Type B pancreatic cell (in vitro differentiated cells): ENCODE results near the gene ASMT. TPM values are rescaled to one million over a fixed set of nuclear protein-coding genes. Genes with fewer than 3 reads are reported as not detected.

Experiments
- DNase-seq: peaks from one replicate; pipeline ENCODE4 v3.0.0; 2021; ENCODE audit warnings: mixed read lengths; ENCODE audit not compliant: unreplicated experiment; ENCODE audit errors: extremely low spot score
- H3K27ac Mint-ChIP-seq: 2 replicates; pipeline ENCODE4 v1.8.0; 2021; ENCODE audit warnings: mild to moderate bottlenecking, mixed read lengths
- H3K27me3 Mint-ChIP-seq: 2 replicates; pipeline ENCODE4 v1.8.0; 2021; ENCODE audit warnings: mixed read lengths
- H3K36me3 Mint-ChIP-seq: 2 replicates; pipeline ENCODE4 v1.8.0; 2021; ENCODE audit warnings: mixed read lengths
- H3K4me1 Mint-ChIP-seq: one replicate; pipeline ENCODE4 v1.8.0; 2021; ENCODE audit warnings: mixed read lengths; ENCODE audit not compliant: unreplicated experiment
- H3K4me3 Mint-ChIP-seq: 2 replicates; pipeline ENCODE4 v1.8.0; 2021; ENCODE audit warnings: mild to moderate bottlenecking, mixed read lengths
- H3K9me3 Mint-ChIP-seq: 2 replicates; pipeline ENCODE4 v1.8.0; 2021; ENCODE audit warnings: mixed read lengths
- total RNA-seq: library from RNA; stranded (reverse); gene quantifications from 2 replicates; pipeline ENCODE4 v1.2.1, GENCODE V29; 2021; ENCODE audit warnings: low replicate concordance
- TF ChIP-seq, protein P1 (sequence below): fragments of 200-600 bp; sonication (generic); conservative IDR thresholded peaks from 2 replicates; pipeline ENCODE4 v1.5.0; 2021; ENCODE audit warnings: antibody characterized with exemption, mild to moderate bottlenecking

Gene ASMT
- total RNA-seq, 1 donor from 2014 or later, result not detected

DNA sequence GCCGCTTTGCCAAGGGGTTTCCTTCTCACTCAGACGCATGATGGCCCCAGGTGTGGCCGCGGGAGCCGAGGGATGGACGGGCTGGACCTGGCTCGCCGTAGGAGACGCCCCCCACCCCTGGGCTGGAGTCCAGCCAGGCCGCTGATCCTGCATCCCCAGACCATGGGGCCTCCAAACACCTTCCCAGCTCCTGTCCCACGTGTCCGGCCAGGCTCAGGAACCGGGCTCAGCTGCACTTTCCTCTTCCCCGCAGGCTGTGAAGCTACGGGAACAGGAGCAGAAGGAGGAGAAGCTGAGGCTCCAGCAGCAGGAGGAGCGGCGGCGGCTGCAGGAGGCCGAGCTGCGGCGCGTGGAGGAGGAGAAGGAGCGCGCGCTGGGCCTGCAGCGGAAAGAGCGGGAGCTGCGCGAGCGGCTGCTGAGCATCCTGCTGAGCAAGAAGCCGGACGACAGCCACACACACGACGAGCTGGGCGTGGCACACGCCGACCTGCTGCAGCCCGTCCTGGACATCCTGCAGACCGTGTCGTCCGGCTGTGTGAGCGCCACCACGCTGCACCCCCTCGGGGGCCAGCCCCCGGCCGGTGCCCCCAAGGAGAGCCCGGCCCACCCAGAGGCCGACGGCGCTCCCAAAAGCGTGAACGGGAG, 14.3 kb upstream of the ASMT start:
- Mint-ChIP-seq H3K27ac (no peak overlapping the region), H3K4me1 (no peaks in the 10 kb centered on the region), H3K4me3 (no peak overlapping the region), H3K27me3 (no peaks in the 10 kb centered on the region), H3K9me3 (no peaks in the 10 kb centered on the region), H3K36me3 (peaks cover 26% of the 10 kb centered on the region)
- peak; percentile 68 for DNase-seq
- TF ChIP-seq, protein P1, sequence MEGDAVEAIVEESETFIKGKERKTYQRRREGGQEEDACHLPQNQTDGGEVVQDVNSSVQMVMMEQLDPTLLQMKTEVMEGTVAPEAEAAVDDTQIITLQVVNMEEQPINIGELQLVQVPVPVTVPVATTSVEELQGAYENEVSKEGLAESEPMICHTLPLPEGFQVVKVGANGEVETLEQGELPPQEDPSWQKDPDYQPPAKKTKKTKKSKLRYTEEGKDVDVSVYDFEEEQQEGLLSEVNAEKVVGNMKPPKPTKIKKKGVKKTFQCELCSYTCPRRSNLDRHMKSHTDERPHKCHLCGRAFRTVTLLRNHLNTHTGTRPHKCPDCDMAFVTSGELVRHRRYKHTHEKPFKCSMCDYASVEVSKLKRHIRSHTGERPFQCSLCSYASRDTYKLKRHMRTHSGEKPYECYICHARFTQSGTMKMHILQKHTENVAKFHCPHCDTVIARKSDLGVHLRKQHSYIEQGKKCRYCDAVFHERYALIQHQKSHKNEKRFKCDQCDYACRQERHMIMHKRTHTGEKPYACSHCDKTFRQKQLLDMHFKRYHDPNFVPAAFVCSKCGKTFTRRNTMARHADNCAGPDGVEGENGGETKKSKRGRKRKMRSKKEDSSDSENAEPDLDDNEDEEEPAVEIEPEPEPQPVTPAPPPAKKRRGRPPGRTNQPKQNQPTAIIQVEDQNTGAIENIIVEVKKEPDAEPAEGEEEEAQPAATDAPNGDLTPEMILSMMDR, result no peak

DNA sequence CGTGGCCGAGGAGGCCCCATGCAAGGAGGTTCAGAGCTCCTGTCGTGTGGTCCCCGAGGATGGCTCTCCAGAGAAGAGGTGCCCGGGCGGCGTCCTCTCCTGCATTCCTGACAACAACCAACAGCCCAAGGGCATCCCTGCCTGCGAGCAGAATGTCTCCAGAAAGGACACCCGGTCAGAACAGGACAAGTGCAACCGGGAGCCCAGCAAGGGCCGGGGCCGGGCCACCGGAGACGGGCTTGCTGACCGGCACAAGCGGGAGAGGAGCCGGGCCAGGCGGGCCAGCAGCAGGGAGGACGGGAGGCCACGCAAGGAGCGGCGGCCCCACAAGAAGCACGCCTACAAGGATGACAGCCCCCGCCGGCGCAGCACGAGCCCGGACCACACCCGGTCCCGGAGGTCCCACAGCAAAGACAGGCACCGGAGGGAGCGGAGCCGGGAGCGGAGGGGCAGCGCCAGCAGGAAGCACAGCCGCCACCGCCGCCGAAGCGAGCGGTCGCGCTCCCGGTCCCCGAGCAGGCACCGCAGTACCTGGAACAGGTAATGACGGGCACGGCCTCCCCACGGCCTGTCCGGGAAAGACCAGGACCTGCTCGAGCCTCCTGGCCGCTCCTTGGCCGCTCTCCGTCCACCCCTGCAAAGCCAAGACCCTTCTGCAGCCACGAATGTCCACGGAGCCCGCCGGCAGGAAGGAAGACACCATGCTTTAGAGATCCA, 13.7 kb upstream of the ASMT start:
- TF ChIP-seq, protein P1, result no peak
- Mint-ChIP-seq H3K27ac (no peak overlapping the region), H3K4me1 (no peaks in the 10 kb centered on the region), H3K9me3 (no peaks in the 10 kb centered on the region), H3K4me3 (no peak overlapping the region), H3K27me3 (no peaks in the 10 kb centered on the region), H3K36me3 (peaks cover 26% of the 10 kb centered on the region)
- DNase-seq, result peak; percentile 62

DNA sequence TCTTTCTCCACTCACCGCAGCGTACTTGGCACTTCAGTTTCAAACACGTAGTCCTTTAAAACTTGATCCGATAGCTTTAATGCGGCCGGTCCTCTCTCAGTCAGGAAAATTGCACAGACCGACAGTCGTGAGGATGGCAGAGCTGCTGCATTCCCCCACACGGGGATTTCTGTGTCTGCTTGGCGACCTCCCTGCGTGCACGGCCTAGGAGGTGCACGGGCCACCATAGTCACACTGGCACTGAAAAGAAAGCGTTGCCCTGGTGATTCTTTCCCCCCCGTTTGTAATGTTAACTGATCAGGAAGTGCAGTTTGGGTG, 13.1 kb upstream of the ASMT start:
- Mint-ChIP-seq H3K4me1 (no peaks in the 10 kb centered on the region), H3K9me3 (no peaks in the 10 kb centered on the region), H3K27ac (no peak overlapping the region), H3K36me3 (peaks cover 26% of the 10 kb centered on the region), H3K4me3 (no peak overlapping the region), H3K27me3 (no peaks in the 10 kb centered on the region)
- DNase-seq, result peak; percentile 45
- TF ChIP-seq, protein P1, result no peak

DNA sequence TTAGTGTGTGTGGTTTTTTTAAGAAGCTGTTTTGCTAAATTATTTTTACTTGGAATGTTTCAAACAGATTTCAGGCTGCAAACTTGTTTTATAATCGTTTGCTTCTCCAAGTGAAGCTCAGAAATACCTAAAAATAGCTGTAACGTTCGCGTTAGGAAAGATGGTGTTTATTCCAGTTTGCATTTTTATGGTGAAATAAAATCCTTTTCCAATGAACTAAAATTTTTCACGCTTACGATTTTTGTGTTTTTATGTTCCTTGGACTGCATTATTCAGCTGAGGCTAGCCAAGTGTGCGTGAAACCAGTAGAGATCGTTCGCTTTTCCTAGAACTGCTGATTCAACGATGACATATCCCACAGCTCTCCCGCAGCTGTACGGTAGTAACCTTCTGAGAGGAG, 12.6 kb upstream of the ASMT start:
- Mint-ChIP-seq H3K4me3 (no peak overlapping the region), H3K36me3 (peaks cover 26% of the 10 kb centered on the region), H3K4me1 (no peaks in the 10 kb centered on the region), H3K27me3 (no peaks in the 10 kb centered on the region), H3K9me3 (no peaks in the 10 kb centered on the region), H3K27ac (no peak overlapping the region)
- DNase-seq, result no peak
- TF ChIP-seq, protein P1, result no peak

DNA sequence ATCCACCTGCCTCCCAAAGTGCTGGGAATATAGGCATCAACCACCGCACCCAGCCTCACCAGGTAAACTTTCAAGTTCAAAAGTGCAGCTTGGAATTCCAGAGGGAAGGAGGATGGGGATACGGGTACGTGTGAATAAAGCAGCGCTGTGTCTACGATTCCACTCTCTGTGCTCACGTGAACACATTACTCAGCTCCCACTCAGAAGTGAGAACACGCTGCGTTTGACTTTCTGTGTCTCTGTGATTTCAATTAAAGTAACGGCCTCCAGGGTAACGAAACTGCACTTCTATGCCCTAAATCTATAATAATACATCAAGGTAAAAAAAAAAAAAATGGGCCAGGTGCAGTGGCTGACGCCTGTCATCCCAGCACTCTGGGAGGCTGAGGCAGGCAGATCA, 8.4 kb upstream of the ASMT start:
- H3K27me3 Mint-ChIP-seq, result no peaks in the 10 kb centered on the region
- H3K9me3 Mint-ChIP-seq, result no peaks in the 10 kb centered on the region
- TF ChIP-seq, protein P1, result no peak
- H3K36me3 Mint-ChIP-seq, result peaks cover 21% of the 10 kb centered on the region
- no peak overlapping the region for H3K4me3 Mint-ChIP-seq
- H3K4me1 Mint-ChIP-seq, result no peaks in the 10 kb centered on the region
- no peak for DNase-seq
- H3K27ac Mint-ChIP-seq, result no peak overlapping the region
